Smooth muscle cell (in vitro differentiated cells): Measurements from ENCODE around the gene CRCP. TPM values are rescaled to one million over a fixed set of nuclear protein-coding genes. Genes with fewer than 3 reads are reported as not detected.
"Not testable (repeated sequence)": the region's sequence is repeated elsewhere in the genome, so short reads cannot be mapped to it uniquely, and the experiment has no call there.

Experiments used
- DNase-seq: peaks from one replicate; lab custom pipeline; 2025; ENCODE audit not compliant: unreplicated experiment; lab: John Stamatoyannopoulos, UW
- H2AFZ ChIP-seq: fragments of 200-600 bp; sonication (generic); 2 replicates; pipeline ENCODE4 v1.6.0; 2016; ENCODE audit warnings: antibody characterized with exemption, low read depth, mild to moderate bottlenecking
- H3F3A ChIP-seq: fragments of 200-600 bp; sonication (generic); 2 replicates; pipeline ENCODE4 v1.6.0; 2017; ENCODE audit warnings: antibody characterized with exemption, low read depth
- H3K27ac ChIP-seq: fragments of 200-600 bp; sonication (generic); 2 replicates; pipeline ENCODE4 v1.5.1; 2016; ENCODE audit warnings: low read depth, mild to moderate bottlenecking
- H3K27me3 ChIP-seq: fragments of 200-600 bp; sonication (generic); 2 replicates; pipeline ENCODE4 v1.6.1; 2016; ENCODE audit warnings: low read depth, mild to moderate bottlenecking
- H3K36me3 ChIP-seq: fragments of 200-600 bp; sonication (generic); 2 replicates; pipeline ENCODE4 v1.5.1; 2016; ENCODE audit warnings: low read depth
- H3K4me1 ChIP-seq: fragments of 200-600 bp; sonication (generic); 2 replicates; pipeline ENCODE4 v1.5.1; 2016; ENCODE audit warnings: low read depth
- H3K4me2 ChIP-seq: fragments of 200-600 bp; sonication (generic); 2 replicates; pipeline ENCODE4 v1.6.0; 2016; ENCODE audit warnings: mild to moderate bottlenecking
- H3K4me3 ChIP-seq: fragments of 200-600 bp; sonication (generic); 2 replicates; pipeline ENCODE4 v1.5.1; 2016; ENCODE audit warnings: mild to moderate bottlenecking
- H3K79me2 ChIP-seq: fragments of 200-600 bp; sonication (generic); 2 replicates; pipeline ENCODE4 v1.6.0; 2016; ENCODE audit warnings: low read depth, mild to moderate bottlenecking
- H3K9ac ChIP-seq: fragments of 200-600 bp; sonication (generic); 2 replicates; pipeline ENCODE4 v1.6.0; 2016; ENCODE audit warnings: low read depth
- H3K9me3 ChIP-seq: fragments of 200-600 bp; sonication (generic); replicated peaks from 2 replicates; pipeline ENCODE4 v1.5.1; 2016; ENCODE audit warnings: low read depth
- H4K20me1 ChIP-seq: fragments of 200-600 bp; sonication (generic); 2 replicates; pipeline ENCODE4 v1.6.0; 2016; ENCODE audit warnings: low read depth
- CTCF ChIP-seq: fragments of 200-600 bp; sonication (generic); IDR thresholded peaks from 2 replicates; pipeline ENCODE4 v1.5.1; 2017; ENCODE audit warnings: borderline replicate concordance, mild to moderate bottlenecking, antibody characterized with exemption; ENCODE audit not compliant: insufficient read depth, poor library complexity, severe bottlenecking
- WGBS: methylation state at CpG from one replicate; pipeline ENCODE4 v1.1.7; 2016; ENCODE audit warnings: low lambda C conversion rate; 5-methylcytosine and 5-hydroxymethylcytosine counted together
- polyA plus RNA-seq: library from polyadenylated mRNA; unstranded; fragments of >200 nt; fragmentation: Nextera tagmentation; extraction: Ambion mirVana; gene quantifications from 2 replicates; pipeline ENCODE4 v1.2.1, GENCODE V29; 2016
- total RNA-seq: library from RNA; depleted of rRNA; stranded (reverse); fragments of >200 nt; gene quantifications from 2 replicates; pipeline ENCODE4 v1.2.3, GENCODE V29; 2014

Gene CRCP
- total and polyA plus RNA-seq, 2 experiments from 2014 or later, result 13.6 to 13.7 TPM

DNA sequence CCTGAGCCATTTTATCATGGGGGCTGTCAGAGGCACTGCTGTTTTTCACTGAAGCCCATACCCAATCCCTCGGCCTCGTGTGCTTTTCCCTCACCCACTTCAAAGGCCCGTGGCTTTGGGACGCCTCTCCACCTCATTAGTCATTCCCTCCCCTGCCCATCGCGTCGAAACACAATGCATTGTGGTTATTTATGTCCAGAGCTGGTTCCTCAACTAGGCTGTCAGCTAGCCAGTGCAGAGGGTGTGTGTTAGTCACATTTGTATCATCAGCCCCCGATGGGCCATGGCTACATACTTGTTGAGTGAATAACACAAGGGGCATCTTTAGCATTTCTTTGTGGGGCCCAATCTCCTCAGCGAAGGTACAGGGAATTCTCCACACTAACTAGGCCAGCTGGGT lies 3.8 kb upstream of the CRCP start:
- no peaks in the 10 kb centered on the region for H3F3A ChIP-seq
- no peak for DNase-seq

DNA sequence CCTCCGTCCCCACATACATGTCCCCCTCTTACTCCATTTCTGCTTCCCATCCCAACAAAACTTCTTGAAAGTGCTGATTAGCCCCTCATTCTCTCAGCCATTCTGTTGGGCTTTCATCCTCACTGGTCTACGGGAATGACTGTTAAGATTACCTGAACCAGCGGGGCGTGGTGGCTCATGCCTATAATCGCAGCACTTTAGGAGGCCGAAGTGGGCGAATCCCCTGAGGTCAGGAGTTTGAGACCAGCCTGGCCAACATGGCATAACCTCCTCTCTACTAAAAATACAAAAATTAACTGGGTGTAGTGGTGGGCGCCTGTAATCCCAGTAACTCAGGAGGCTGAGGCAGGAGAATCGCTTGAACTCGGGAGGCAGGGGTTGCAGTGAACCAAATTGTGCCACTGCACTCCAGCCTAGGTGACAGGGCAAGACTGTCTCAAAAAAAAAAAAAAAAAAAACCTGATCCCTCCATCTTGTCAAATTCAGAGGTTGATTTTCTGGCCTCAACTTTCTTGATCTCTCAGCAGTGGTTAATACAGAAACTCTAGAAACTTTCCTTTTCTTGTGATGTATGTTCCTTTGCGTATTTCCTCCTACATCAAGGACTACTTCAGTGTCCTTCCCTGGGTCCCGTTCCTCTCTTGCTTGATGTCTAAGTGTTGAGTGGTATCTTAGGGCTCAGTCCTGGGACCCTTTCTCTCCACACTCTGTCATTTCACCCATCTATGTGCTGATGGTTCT lies 2.2 kb downstream of the CRCP start:
- not testable (repeated sequence) for H3K4me3 ChIP-seq, H3F3A ChIP-seq, DNase-seq, H3K4me2 ChIP-seq, H3K27me3 ChIP-seq, H2AFZ ChIP-seq, H3K9me3 ChIP-seq, H3K36me3 ChIP-seq, H3K4me1 ChIP-seq, H3K9ac ChIP-seq, H3K27ac ChIP-seq
- WGBS, result 96% methylated on average over 12 of the region's 12 CpGs
- H4K20me1 ChIP-seq, result peaks cover 33% of the 10 kb centered on the region
- peaks cover 63% of the 10 kb centered on the region for H3K79me2 ChIP-seq

More for the DNA sequence above, 3.8 kb upstream of the CRCP start:
- peaks cover 6% of the 10 kb centered on the region for H3K79me2 ChIP-seq
- 9% methylated on average over 9 of the region's 9 CpGs for WGBS
- H3K27ac ChIP-seq, result peak overlapping the region; percentile 92
- H3K9ac ChIP-seq, result no peak overlapping the region
- peaks cover 12% of the 10 kb centered on the region for H3K4me1 ChIP-seq
- H3K27me3 ChIP-seq, result no peaks in the 10 kb centered on the region
- H3K4me2 ChIP-seq, result peak overlapping the region; percentile 59
- H3K9me3 ChIP-seq, result no peaks in the 10 kb centered on the region
- no peaks in the 10 kb centered on the region for H3K36me3 ChIP-seq
- TF ChIP-seq CTCF, result no peak
- no peak overlapping the region for H2AFZ ChIP-seq
- H4K20me1 ChIP-seq, result peaks cover 3% of the 10 kb centered on the region
- H3K4me3 ChIP-seq, result no peak overlapping the region

GRCh38 chr7:66118603-66119002 lies 4.0 kb downstream of the CRCP start:
- no peak overlapping the region for H3K27ac ChIP-seq
- H3K79me2 ChIP-seq, result peaks cover 79% of the 10 kb centered on the region
- H3K4me1 ChIP-seq, result peaks cover 9% of the 10 kb centered on the region
- no peaks in the 10 kb centered on the region for H3K36me3 ChIP-seq
- no peak for TF ChIP-seq CTCF
- no peak overlapping the region for H2AFZ ChIP-seq
- H3K4me3 ChIP-seq, result no peak overlapping the region
- peaks cover 42% of the 10 kb centered on the region for H4K20me1 ChIP-seq
- H3K9ac ChIP-seq, result no peak overlapping the region
- no peak overlapping the region for H3K4me2 ChIP-seq
- no peaks in the 10 kb centered on the region for H3K27me3 ChIP-seq
- H3K9me3 ChIP-seq, result no peaks in the 10 kb centered on the region
- no peak for DNase-seq
- 98% methylated on average over 3 of the region's 3 CpGs for WGBS
- no peaks in the 10 kb centered on the region for H3F3A ChIP-seq

DNA sequence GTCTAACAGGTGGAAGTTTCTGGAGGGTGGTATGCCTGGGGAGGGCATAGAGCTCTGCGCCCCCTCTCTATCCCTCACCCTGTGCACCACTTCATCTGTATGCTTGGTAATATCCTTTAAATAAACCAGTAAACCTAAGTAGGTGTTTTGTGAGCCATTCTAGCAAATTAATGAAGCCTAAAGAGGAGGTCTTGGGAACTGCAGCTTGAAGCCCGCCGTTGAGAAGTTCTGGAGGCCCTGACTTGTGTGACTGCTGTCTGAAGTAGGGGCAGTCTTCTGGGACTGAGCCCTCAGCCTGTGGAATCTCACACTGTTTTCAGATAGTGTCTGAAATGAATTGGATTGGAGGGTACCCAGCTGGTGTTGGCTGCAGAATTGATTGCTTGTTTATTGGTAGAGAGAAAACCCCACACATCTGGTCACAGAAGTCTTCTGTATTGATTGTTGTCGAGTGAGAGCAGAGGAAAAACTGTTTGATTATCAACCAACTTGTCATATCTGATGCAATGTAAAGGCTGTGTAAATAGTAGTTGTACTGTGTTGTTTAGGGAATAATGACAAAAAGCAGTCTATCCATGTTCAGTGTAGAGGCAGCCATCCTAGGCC lies 4.7 kb downstream of the CRCP start:
- Histone ChIP-seq H3K4me3 (no peak overlapping the region), H3F3A (no peaks in the 10 kb centered on the region), H3K4me1 (peaks cover 7% of the 10 kb centered on the region), H4K20me1 (peaks cover 44% of the 10 kb centered on the region), H3K27ac (no peak overlapping the region), H3K9ac (no peak overlapping the region), H3K79me2 (peaks cover 81% of the 10 kb centered on the region), H3K27me3 (no peaks in the 10 kb centered on the region), H3K9me3 (no peaks in the 10 kb centered on the region), H2AFZ (no peak overlapping the region), H3K4me2 (no peak overlapping the region), H3K36me3 (no peaks in the 10 kb centered on the region)
- DNase-seq, result no peak
- WGBS, result 83% methylated on average over 4 of the region's 4 CpGs
- TF ChIP-seq CTCF, result no peak
